KMS-11 (cell line): ENCODE results near the gene TTC38.

Source experiments
- H2AFZ ChIP-seq: fragments of 200-600 bp; sonication (generic); 2 replicates; pipeline ENCODE4 v1.6.1; 2016; ENCODE audit warnings: antibody characterized with exemption, mixed run types, low read depth
- H3K27ac ChIP-seq: fragments of 200-600 bp; sonication (generic); 2 replicates; pipeline ENCODE4 v1.6.1; 2016; ENCODE audit warnings: mild to moderate bottlenecking, mixed run types
- H3K27me3 ChIP-seq: fragments of 200-600 bp; sonication (generic); 2 replicates; pipeline ENCODE4 v1.6.1; 2017; ENCODE audit warnings: mild to moderate bottlenecking, low read depth, mixed run types, moderate library complexity; ENCODE audit not compliant: insufficient read depth
- H3K36me3 ChIP-seq: fragments of 200-600 bp; sonication (generic); 2 replicates; pipeline ENCODE4 v1.6.1; 2017; ENCODE audit warnings: mild to moderate bottlenecking, mixed run types; ENCODE audit not compliant: insufficient read depth
- H3K4me1 ChIP-seq: fragments of 200-600 bp; sonication (generic); 2 replicates; pipeline ENCODE4 v1.6.1; 2016; ENCODE audit warnings: mild to moderate bottlenecking, low read depth, mixed run types; ENCODE audit not compliant: poor library complexity, severe bottlenecking
- H3K4me2 ChIP-seq: fragments of 200-600 bp; sonication (generic); 2 replicates; pipeline ENCODE4 v1.7.0; 2016; ENCODE audit warnings: mild to moderate bottlenecking, mixed run types
- H3K4me3 ChIP-seq: fragments of 200-600 bp; sonication (generic); IDR thresholded peaks from 2 replicates; pipeline ENCODE4 v1.6.1; 2017; ENCODE audit warnings: low read depth, low read length, mixed read lengths; ENCODE audit not compliant: insufficient read depth
- H3K79me2 ChIP-seq: fragments of 200-600 bp; sonication (generic); 2 replicates; pipeline ENCODE4 v1.6.1; 2016; ENCODE audit warnings: low read depth, mixed run types; ENCODE audit not compliant: insufficient read depth
- H3K9ac ChIP-seq: fragments of 200-600 bp; sonication (generic); 2 replicates; pipeline ENCODE4 v1.6.1; 2016; ENCODE audit warnings: mild to moderate bottlenecking, mixed run types
- H4K20me1 ChIP-seq: fragments of 200-600 bp; sonication (generic); 2 replicates; pipeline ENCODE4 v1.6.1; 2016; ENCODE audit warnings: mild to moderate bottlenecking, mixed run types; ENCODE audit not compliant: insufficient read depth
- CTCF ChIP-seq: fragments of 200-600 bp; sonication (generic); conservative IDR thresholded peaks from 2 replicates; pipeline ENCODE4 v1.6.1; 2017; ENCODE audit warnings: low read depth, mild to moderate bottlenecking, antibody characterized with exemption, low read length, moderate library complexity, mixed read lengths

The TTC38 gene

GRCh38 chr22:46245511-46245910 lies 22.3 kb upstream of the TTC38 start:
- no peak overlapping the region for H3K9ac ChIP-seq
- H3K36me3 ChIP-seq, result no peaks in the 10 kb centered on the region
- TF ChIP-seq CTCF, result no peak
- H3K4me1 ChIP-seq, result peaks cover 32% of the 10 kb centered on the region
- H2AFZ ChIP-seq, result no peak overlapping the region
- H3K27me3 ChIP-seq, result no peaks in the 10 kb centered on the region
- no peaks in the 10 kb centered on the region for H4K20me1 ChIP-seq
- no peak overlapping the region for H3K4me2 ChIP-seq
- H3K79me2 ChIP-seq, result 0 out of 2 replicates have a peak, but pooled peaks cover 4% of the 10 kb centered on the region
- H3K27ac ChIP-seq, result no peak overlapping the region
- no peak overlapping the region for H3K4me3 ChIP-seq

- H3K4me1 ChIP-seq, result peaks cover 31% of the 10 kb centered on the region
- no peak overlapping the region for H2AFZ ChIP-seq
- no peak overlapping the region for H3K4me3 ChIP-seq
- no peak overlapping the region for H3K4me2 ChIP-seq
- TF ChIP-seq CTCF, result no peak
- H3K36me3 ChIP-seq, result no peaks in the 10 kb centered on the region
- H4K20me1 ChIP-seq, result no peaks in the 10 kb centered on the region
- H3K79me2 ChIP-seq, result 0 out of 2 replicates have a peak, but pooled peaks cover 4% of the 10 kb centered on the region
- H3K9ac ChIP-seq, result no peak overlapping the region
- no peak overlapping the region for H3K27ac ChIP-seq
- H3K27me3 ChIP-seq, result no peaks in the 10 kb centered on the region
These were observed 21.6 kb upstream of the TTC38 start for GRCh38 chr22:46246178-46246577.

GRCh38 chr22:46247443-46247975 lies 20.3 kb upstream of the TTC38 start:
- no peaks in the 10 kb centered on the region for H3K36me3 ChIP-seq
- no peak for TF ChIP-seq CTCF
- no peak overlapping the region for H3K27ac ChIP-seq
- H3K79me2 ChIP-seq, result 0 out of 2 replicates have a peak, but pooled peaks cover 4% of the 10 kb centered on the region
- no peaks in the 10 kb centered on the region for H3K27me3 ChIP-seq
- no peak overlapping the region for H3K4me3 ChIP-seq
- H3K4me2 ChIP-seq, result no peak overlapping the region
- H2AFZ ChIP-seq, result no peak overlapping the region
- no peaks in the 10 kb centered on the region for H4K20me1 ChIP-seq
- H3K9ac ChIP-seq, result no peak overlapping the region
- peaks cover 21% of the 10 kb centered on the region for H3K4me1 ChIP-seq

- peaks cover 18% of the 10 kb centered on the region for H3K4me1 ChIP-seq
- peak within 1 kb of the TSS; percentile 93 for H3K4me2 ChIP-seq
- H2AFZ ChIP-seq, result peak within 1 kb of the TSS; percentile 64; the same call in 1 of the 2 replicates
- H3K36me3 ChIP-seq, result no peaks in the 10 kb centered on the region
- no peak for TF ChIP-seq CTCF
- peak within 1 kb of the TSS; percentile 66 for H3K9ac ChIP-seq
- 0 out of 2 replicates have a peak, but pooled peaks cover 4% of the 10 kb centered on the region for H3K79me2 ChIP-seq
- H3K4me3 ChIP-seq, result no peak within 1 kb of the TSS
- no peaks in the 10 kb centered on the region for H3K27me3 ChIP-seq
- H3K27ac ChIP-seq, result peak within 1 kb of the TSS; percentile 65
- no peaks in the 10 kb centered on the region for H4K20me1 ChIP-seq
These were observed 17.6 kb upstream of the TTC38 start, which contains the start of gene CDPF1 for GRCh38 chr22:46250035-46250782. TSS of gene CDPF1 (minus strand) at chr22:46250293. CDS start at chr22:46248284, 2,009 bp downstream.
